ENCODE data around the gene FGL2.
"Not testable (repeated sequence)": the region's sequence is repeated elsewhere in the genome, so short reads cannot be mapped to it uniquely, and the experiment has no call there.

FGL2 gene

GRCh38 chr7:77157034-77157433 lies 42.6 kb downstream of the FGL2 start:
- not testable (repeated sequence) for DNase-seq (ENCODE audit: low spot score)

DNA sequence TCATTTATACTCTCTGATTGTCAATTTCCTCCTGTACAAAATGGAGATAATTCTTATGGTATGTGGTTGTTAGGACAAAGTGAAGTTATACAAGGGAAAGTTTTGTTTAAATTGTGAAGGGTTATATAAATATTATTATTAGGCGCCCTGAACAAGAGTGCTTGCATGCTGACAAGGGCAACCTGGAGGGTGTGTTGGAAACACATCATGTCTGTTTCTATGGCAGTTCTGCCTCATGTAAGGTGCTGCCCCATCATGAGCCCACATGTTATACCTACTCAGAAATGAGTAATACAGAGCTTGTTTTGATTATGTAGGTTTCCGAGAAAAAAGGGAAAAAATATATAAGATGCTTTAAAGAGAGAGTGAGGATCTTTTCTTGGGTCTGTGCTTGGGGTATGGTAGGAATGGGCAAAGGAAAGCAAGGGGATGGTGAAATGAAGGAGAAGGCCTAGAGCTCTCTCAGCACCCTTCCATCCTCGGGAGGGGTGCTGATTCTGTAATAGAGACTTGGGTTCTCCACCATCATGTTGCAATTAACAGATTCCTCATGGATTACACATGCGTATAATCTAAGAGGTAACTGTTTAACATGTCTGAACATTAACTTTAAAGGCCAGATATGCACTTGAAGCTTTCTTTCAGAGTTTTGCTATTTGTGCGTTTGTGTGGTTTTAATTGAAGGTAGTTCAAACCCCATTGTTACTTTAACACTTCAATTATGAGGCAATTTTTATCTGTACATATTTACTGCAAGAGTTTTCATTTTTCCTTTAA lies 43.8 kb downstream of the FGL2 start:
- DNase-seq (ENCODE audit: low spot score) = not testable (repeated sequence)

GRCh38 chr7:77154917-77155464 lies 44.6 kb downstream of the FGL2 start:
- not testable (repeated sequence) for DNase-seq (ENCODE audit: low spot score)

- DNase-seq (ENCODE audit: low spot score) = not testable (repeated sequence)
These were observed 47.4 kb downstream of the FGL2 start for GRCh38 chr7:77152232-77152631.
